H1 (cell line): ENCODE data around the gene ZFAND6. TPM values are rescaled to one million over a fixed set of nuclear protein-coding genes. Genes with fewer than 3 reads are reported as not detected.

Experiments
- CTCF ChIA-PET: fragments of 300-600 bp; sonication (Branson Sonifier 250); formaldehyde crosslinking; loops from one replicate; lab custom pipeline; 2021; ENCODE audit not compliant: partially characterized antibody; lab: Charles Lee
- POLR2A ChIA-PET: fragments of 300-600 bp; sonication (Branson Sonifier 250); formaldehyde crosslinking; loops from one replicate; lab custom pipeline; 2021; ENCODE audit warnings: inconsistent platforms; ENCODE audit not compliant: partially characterized antibody; lab: Charles Lee
- DNase-seq, 2 experiments: peaks; one replicate each; pipeline versions ENCODE4 v3.0.0 to v3.0.0-alpha.2; 2010 to 2022; ENCODE audit warnings: low spot score in 2 of 2, low read depth in 1 of 2, mixed read lengths in 1 of 2
- FAIRE-seq: peaks from 2 replicates; lab custom pipeline; 2011; peaks lifted over from hg19 to GRCh38; lab: Jason Lieb, UNC
- H2AFZ ChIP-seq: 2 replicates; pipeline ENCODE4 v1.8.1; 2012; ENCODE audit warnings: low read length, inconsistent platforms
- H2AK5ac ChIP-seq: 2 replicates; pipeline ENCODE4 v1.6.1; 2013; ENCODE audit warnings: low read depth, low read length
- H2BK120ac ChIP-seq: replicated peaks from 2 replicates; pipeline ENCODE3; 2013; ENCODE audit warnings: low read depth, low read length, inconsistent platforms
- H2BK12ac ChIP-seq: 2 replicates; pipeline ENCODE4 v1.6.1; 2013; ENCODE audit warnings: low read depth, low read length
- H2BK15ac ChIP-seq: 2 replicates; pipeline ENCODE4 v1.6.1; 2013; ENCODE audit warnings: low read length
- H2BK20ac ChIP-seq: 2 replicates; pipeline ENCODE4 v1.6.1; 2013; ENCODE audit warnings: low read length
- H2BK5ac ChIP-seq: 2 replicates; pipeline ENCODE4 v1.6.1; 2013; ENCODE audit warnings: low read depth, low read length
- H3K14ac ChIP-seq: 2 replicates; pipeline ENCODE4 v1.6.1; 2013; ENCODE audit warnings: inconsistent platforms; ENCODE audit not compliant: insufficient read length
- H3K18ac ChIP-seq: 2 replicates; pipeline ENCODE4 v1.6.1; 2013; ENCODE audit warnings: low read length; ENCODE audit errors: extremely low read depth
- H3K23ac ChIP-seq: 2 replicates; pipeline ENCODE4 v1.6.1; 2013; ENCODE audit warnings: inconsistent platforms; ENCODE audit not compliant: insufficient read length
- H3K23me2 ChIP-seq: 2 replicates; pipeline ENCODE4 v1.6.1; 2013; ENCODE audit warnings: low read depth, low read length
- H3K27ac ChIP-seq: 2 replicates; pipeline ENCODE4 v1.6.1; 2011; ENCODE audit warnings: low read depth, low read length, inconsistent platforms
- H3K27me3 ChIP-seq, 4 experiments: replicated peaks in 1 of 4; 1 replicate in 1 of 4; 2 replicates in 3 of 4; pipeline versions ENCODE4 v1.6.1 to v1.8.1; 2011 to 2013; ENCODE audit warnings: low read length in 3 of 4, mild to moderate bottlenecking in 3 of 4, inconsistent platforms in 2 of 4, mixed read lengths in 2 of 4, moderate library complexity in 1 of 4; ENCODE audit not compliant: control insufficient read depth in 3 of 4, insufficient read depth in 3 of 4; ENCODE audit errors: extremely low read depth in 1 of 4
- H3K36me3 ChIP-seq, 4 experiments: 2 replicates each; pipeline versions ENCODE4 v1.6.1 to v1.8.1; 2011 to 2013; ENCODE audit warnings: mild to moderate bottlenecking in 4 of 4, low read length in 3 of 4, moderate library complexity in 2 of 4, control low read depth in 1 of 4, inconsistent platforms in 1 of 4; ENCODE audit not compliant: insufficient read depth in 4 of 4, control insufficient read depth in 2 of 4
- H3K4ac ChIP-seq: replicated peaks from 2 replicates; pipeline ENCODE3; 2013; ENCODE audit warnings: low read length, low read depth, mixed read lengths, inconsistent platforms; ENCODE audit not compliant: insufficient read length
- H3K4me1 ChIP-seq, 4 experiments: replicated peaks in 1 of 4; 1 replicate in 1 of 4; 2 replicates in 3 of 4; pipeline versions ENCODE4 v1.6.1 to v1.8.1; 2011 to 2013; ENCODE audit warnings: low read length in 3 of 4, inconsistent platforms in 2 of 4, mixed read lengths in 1 of 4; ENCODE audit not compliant: insufficient read depth in 4 of 4, control insufficient read depth in 3 of 4
- H3K4me2 ChIP-seq, 2 experiments: 2 replicates each; pipeline versions ENCODE4 v1.6.1 to v1.8.1; 2011 to 2013; ENCODE audit warnings: low read depth in 2 of 2, low read length in 2 of 2, control low read depth in 1 of 2, inconsistent platforms in 1 of 2, mild to moderate bottlenecking in 1 of 2; ENCODE audit not compliant: insufficient read depth in 1 of 2
- H3K4me3 ChIP-seq, 4 experiments: fragments of 200-600, 300-600 bp in 1 of 4; sonication (generic), shearing (Covaris generic), sonication (Bioruptor Twin) in 1 of 4; 2 replicates each; pipeline versions ENCODE4 v1.5.1 to v1.8.1; 2011 to 2016; ENCODE audit warnings: low read length in 4 of 4, low read depth in 3 of 4, control low read depth in 2 of 4, inconsistent platforms in 2 of 4, mild to moderate bottlenecking in 2 of 4, mixed read lengths in 1 of 4, moderate library complexity in 1 of 4; ENCODE audit not compliant: insufficient read depth in 2 of 4; ENCODE audit errors: extremely low read depth in 1 of 4
- H3K56ac ChIP-seq: replicated peaks from 2 replicates; pipeline ENCODE3; 2013; ENCODE audit warnings: low read depth, mild to moderate bottlenecking, mixed read lengths, low read length, inconsistent platforms; ENCODE audit not compliant: insufficient read length
- H3K79me1 ChIP-seq: 2 replicates; pipeline ENCODE4 v1.6.1; 2013; ENCODE audit warnings: low read depth, low read length, control low read depth
- H3K79me2 ChIP-seq, 2 experiments: 2 replicates each; pipeline versions ENCODE4 v1.6.1 to v1.8.1; 2012 to 2013; ENCODE audit warnings: low read length in 2 of 2, mild to moderate bottlenecking in 2 of 2, inconsistent platforms in 1 of 2; ENCODE audit not compliant: insufficient read depth in 2 of 2, control insufficient read depth in 1 of 2
- H3K9ac ChIP-seq, 4 experiments: replicated peaks in 1 of 4; 1 replicate in 1 of 4; 2 replicates in 3 of 4; pipeline versions ENCODE4 v1.6.1 to v1.8.1; 2011 to 2013; ENCODE audit warnings: low read depth in 3 of 4, low read length in 3 of 4, control low read depth in 2 of 4, mild to moderate bottlenecking in 2 of 4, moderate library complexity in 2 of 4, inconsistent platforms in 1 of 4; ENCODE audit errors: extremely low read depth in 1 of 4
- H3K9me3 ChIP-seq, 2 experiments: 2 replicates each; pipeline versions ENCODE4 v1.6.1 to v1.8.1; 2012 to 2013; ENCODE audit warnings: mild to moderate bottlenecking in 2 of 2, moderate library complexity in 2 of 2, control low read depth in 1 of 2, inconsistent platforms in 1 of 2, low read depth in 1 of 2, low read length in 1 of 2, mixed read lengths in 1 of 2; ENCODE audit not compliant: insufficient read depth in 2 of 2
- H4K20me1 ChIP-seq, 2 experiments: replicated peaks in 1 of 2; 2 replicates each; pipeline versions ENCODE3 to v1.8.1; 2011 to 2013; ENCODE audit warnings: inconsistent platforms in 2 of 2, low read length in 2 of 2, mild to moderate bottlenecking in 1 of 2; ENCODE audit not compliant: insufficient read depth in 2 of 2, control insufficient read depth in 1 of 2
- H4K5ac ChIP-seq: 2 replicates; pipeline ENCODE4 v1.6.1; 2013; ENCODE audit warnings: low read length, low read depth, mixed read lengths, inconsistent platforms; ENCODE audit not compliant: insufficient read length
- H4K8ac ChIP-seq: 2 replicates; pipeline ENCODE4 v1.8.0; 2013; ENCODE audit warnings: mild to moderate bottlenecking, moderate library complexity, low read length, inconsistent platforms; ENCODE audit not compliant: insufficient read depth; ENCODE audit errors: extremely low read depth
- H4K91ac ChIP-seq: replicated peaks from 2 replicates; pipeline ENCODE3; 2013; ENCODE audit warnings: low read length, mixed read lengths, inconsistent platforms; ENCODE audit not compliant: insufficient read length
- CHD1 ChIP-seq: IDR thresholded peaks from 2 replicates; pipeline ENCODE4 v1.6.1; 2012; ENCODE audit warnings: low read depth, low read length, improper control_type of control experiment
- JUN ChIP-seq: IDR thresholded peaks from 2 replicates; pipeline ENCODE4 v1.6.1; 2011; ENCODE audit warnings: low read depth, mild to moderate bottlenecking, improper control_type of control experiment, low read length
- KDM1A ChIP-seq: fragments of 200-600, 300-600 bp; sonication (generic); IDR thresholded peaks from 2 replicates; pipeline ENCODE4 v1.7.1; 2016; ENCODE audit warnings: mild to moderate bottlenecking, low read length, borderline replicate concordance
- TCF12 ChIP-seq: IDR thresholded peaks from 2 replicates; pipeline ENCODE4 v1.6.1; 2011; ENCODE audit warnings: low read depth, mild to moderate bottlenecking, low read length
- WGBS, 2 experiments: shearing (Covaris generic) in 1 of 2; methylation state at CpG; one replicate each; pipeline versions ENCODE4 v1.1.6 to v1.1.7; 2013 to 2015; ENCODE audit warnings: low lambda C conversion rate in 2 of 2, mixed read lengths in 2 of 2, inconsistent platforms in 1 of 2, low coverage in 1 of 2, missing lambda C conversion rate in 1 of 2; ENCODE audit not compliant: insufficient replicate concordance in 2 of 2, insufficient coverage in 1 of 2, insufficient read length in 1 of 2; ENCODE audit errors: extremely low coverage in 1 of 2, missing lambda C conversion rate in 1 of 2; 5-methylcytosine and 5-hydroxymethylcytosine counted together
- long read RNA-seq, 2 experiments: library from RNA in 1 of 2; library from capped mRNA in 1 of 2; stranded (forward); transcript quantifications; one replicate each; pipeline ENCODE4 v2.0.0, GENCODE V29; 2021; ENCODE audit warnings: inconsistent platforms in 1 of 2
- polyA minus RNA-seq, 3 experiments: library from RNA; depleted of rRNA, polyadenylated mRNA; stranded (reverse); fragments of >200 nt; gene quantifications; 1 replicate in 2 of 3; 2 replicates in 1 of 3; pipeline ENCODE4 v1.2.3, GENCODE V29; 2011
- polyA plus RNA-seq, 7 experiments: library from polyadenylated mRNA; depleted of rRNA in 3 of 7; stranded (reverse) in 5 of 7; unstranded in 2 of 7; fragments of >200 nt in 5 of 7; fragments of 200-250 nt in 2 of 7; gene quantifications; 1 replicate in 5 of 7; 2 replicates in 1 of 7; 4 replicates in 1 of 7; pipeline versions ENCODE4 v1.2.1 to v1.2.3, GENCODE V29; 2011 to 2013; ENCODE audit warnings: missing spikeins in 2 of 7, mixed read lengths in 2 of 7
- total RNA-seq: library from RNA; stranded (reverse); fragmentation: NEBNext Ultra II Directional; extraction: Animal tissue kit (Norgen Biotek cat#: 25700); gene quantifications from 2 replicates; pipeline ENCODE4 v1.2.1, GENCODE V29; 2021
- TF ChIP-seq, protein P1 (sequence below): IDR thresholded peaks from 2 replicates; pipeline ENCODE4 v1.6.1; 2012; ENCODE audit warnings: low read length, inconsistent platforms

ZFAND6 gene
- 122 and 136 TPM in 2 replicates for total RNA-seq
- 158 and 237 TPM in 2 replicates for polyA plus RNA-seq (2011; rRNA removed)
- 219 TPM for polyA plus RNA-seq (2011; cell fraction: cytosol; rRNA removed)
- polyA plus RNA-seq (2011; cell fraction: nucleus; rRNA removed) = 92.7 TPM
- 105 to 113 TPM (median 109 TPM) in 4 replicates for polyA plus RNA-seq (2012, experiment 1 of 2)
- 22.2 TPM for polyA plus RNA-seq (2012, experiment 2 of 2)
- polyA plus RNA-seq (2013, experiment 1 of 2) = 111 TPM
- polyA plus RNA-seq (2013, experiment 2 of 2) = 123 TPM
- polyA minus RNA-seq (2011; rRNA and poly(A)+ RNA removed) = 200 and 255 TPM in 2 replicates
- polyA minus RNA-seq (2011; cell fraction: cytosol; rRNA and poly(A)+ RNA removed) = 132 TPM
- 127 TPM for polyA minus RNA-seq (2011; cell fraction: nucleus; rRNA and poly(A)+ RNA removed)
- long read RNA-seq, experiment 1, transcript ZFAND6-220 (6 exons, 891 nt) = major isoform, 89 of 184 reads
- long read RNA-seq, experiment 1, transcript ZFAND6-201 (7 exons, 1,814 nt) = minor isoform, 12 of 184 reads
- long read RNA-seq, experiment 1, transcript ZFAND6-203 (2 exons, 2,594 nt) = minor isoform, 5 of 184 reads
- long read RNA-seq, experiment 1, partial matches to known transcripts = 44 of 184 reads
- long read RNA-seq, experiment 1, other reads (novel, unspliced or antisense) = 34 of 184 reads
- long read RNA-seq, experiment 2, transcript ZFAND6-220 (6 exons, 891 nt) = major isoform, 311 of 419 reads
- long read RNA-seq, experiment 2, transcript ZFAND6-201 (7 exons, 1,814 nt) = minor isoform, 35 of 419 reads
- long read RNA-seq, experiment 2, partial matches to known transcripts = 17 of 419 reads
- long read RNA-seq, experiment 2, other reads (novel, unspliced or antisense) = 48 of 419 reads

DNA sequence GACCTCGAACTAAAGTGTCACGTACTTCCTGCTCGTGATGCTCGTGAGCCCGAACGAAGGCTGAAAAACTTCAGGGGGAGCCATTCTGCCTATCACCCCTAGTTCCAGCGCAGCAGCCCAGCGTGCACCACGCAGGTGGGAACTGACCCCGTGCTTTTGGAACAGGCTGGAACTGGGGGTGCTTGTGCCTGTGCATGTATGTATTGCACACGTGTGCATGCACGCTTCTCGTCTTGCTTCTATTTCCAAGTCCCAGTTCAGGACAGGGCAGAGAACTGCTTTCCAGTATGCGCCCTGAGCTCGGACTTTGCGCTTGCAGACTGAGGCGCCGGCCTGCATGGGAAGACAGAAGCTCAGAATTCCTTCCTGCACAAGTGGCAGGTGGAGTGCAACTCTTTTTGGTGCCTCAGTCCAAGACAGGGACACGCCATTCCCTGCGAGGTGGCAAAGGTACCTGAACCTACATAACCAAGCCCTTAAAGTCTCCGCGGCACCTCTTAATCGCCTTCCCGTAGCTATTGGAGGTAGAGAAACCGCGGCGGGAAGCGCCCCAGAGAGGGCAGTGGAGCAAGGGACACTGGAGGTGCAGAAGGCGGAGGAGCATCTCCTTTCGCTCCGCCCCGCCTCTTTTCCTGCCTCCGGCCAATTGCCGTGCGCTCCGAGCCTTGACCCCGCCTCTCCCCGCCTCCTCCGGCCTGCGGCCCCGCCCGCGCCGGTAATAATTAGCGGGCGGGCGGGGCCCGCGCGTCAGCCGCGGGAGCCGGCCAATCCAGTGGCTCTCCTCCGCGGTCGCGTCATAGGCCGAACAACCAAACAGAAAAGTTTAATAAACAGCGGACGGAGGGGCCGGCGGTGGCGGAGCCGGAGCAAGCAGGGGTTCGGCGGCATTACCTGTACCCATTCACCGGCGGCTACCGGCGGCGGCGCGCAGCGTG, at the start of gene ZFAND6:
TSS of gene ZFAND6 (plus strand) at position 826 of the 935 bp plus-strand sequence. CDS start 60,669 bp downstream, outside the sequence.
- peak within 1 kb of the TSS; percentile 69 for H3K56ac ChIP-seq
- no peaks in the 10 kb centered on the region for H3K36me3 ChIP-seq
- H2BK5ac ChIP-seq = peak within 1 kb of the TSS; percentile 45
- H3K18ac ChIP-seq = peak within 1 kb of the TSS; percentile 92
- no peaks in the 10 kb centered on the region; the same call in 1 of the 2 replicates for H3K79me1 ChIP-seq
- H2BK12ac ChIP-seq = peak within 1 kb of the TSS; percentile 56
- peak within 1 kb of the TSS; percentile 30 for H2BK120ac ChIP-seq
- peak within 1 kb of the TSS; percentile 95; the same call in 1 of the 2 replicates for H4K8ac ChIP-seq
- H2BK15ac ChIP-seq = peak within 1 kb of the TSS; percentile 97
- FAIRE-seq (peak; percentile 28), DNase-seq (peak; percentile 88 to 98)
- no peaks in the 10 kb centered on the region for H3K27me3 ChIP-seq
- 1% methylated on average over 46 of the region's 74 CpGs; no CpG with 5 or more reads in 1 of the 2 experiments for WGBS, 2 experiments
- ChIA-PET CTCF (interaction anchor here (0.6 to 1.3 kb wide), 8 partner anchors 24 to 136 kb away, joined by 3 to 6 read pairs (median 3); no protein-coding TSS in a partner anchor), POLR2A (interaction anchor here (0.8 to 2.5 kb wide), 18 partner anchors 9 to 142 kb away, joined by 3 to 11 read pairs (median 6); no protein-coding TSS in a partner anchor)
- H4K5ac ChIP-seq = peak within 1 kb of the TSS; percentile 74
- H3K23me2 ChIP-seq = peaks cover 5% of the 10 kb centered on the region
- peaks cover 4 to 40% of the 10 kb centered on the region in 2 experiments for H3K79me2 ChIP-seq
- peak within 1 kb of the TSS; percentile 60; the same call in 1 of the 2 replicates for H2AFZ ChIP-seq
- H2AK5ac ChIP-seq = no peak within 1 kb of the TSS
- no peak within 1 kb of the TSS for H3K23ac ChIP-seq
- peak within 1 kb of the TSS; percentile 93 to 100 for H3K4me2 ChIP-seq
- peak within 1 kb of the TSS; percentile 86 for H3K27ac ChIP-seq
- H3K14ac ChIP-seq = no peak within 1 kb of the TSS
- peaks cover 2 to 7% of the 10 kb centered on the region in 2 experiments for H4K20me1 ChIP-seq
- peak within 1 kb of the TSS; percentile 60 to 92 (median 82) for H3K4me3 ChIP-seq
- peak within 1 kb of the TSS; percentile 65 to 82 (median 72) for H3K9ac ChIP-seq
- H2BK20ac ChIP-seq = peak within 1 kb of the TSS; percentile 24; the same call in 1 of the 2 replicates
- H3K4ac ChIP-seq = peak within 1 kb of the TSS; percentile 62
- no peaks in the 10 kb centered on the region for H3K9me3 ChIP-seq
- H3K4me1 ChIP-seq = peaks cover 0 to 20% (median 10%) of the 10 kb centered on the region in 4 experiments
- H4K91ac ChIP-seq = peak within 1 kb of the TSS; percentile 78
- TF ChIP-seq JUN (no peak), KDM1A (no peak), CHD1 (no peak), TCF12 (no peak)
- TF ChIP-seq, protein P1, sequence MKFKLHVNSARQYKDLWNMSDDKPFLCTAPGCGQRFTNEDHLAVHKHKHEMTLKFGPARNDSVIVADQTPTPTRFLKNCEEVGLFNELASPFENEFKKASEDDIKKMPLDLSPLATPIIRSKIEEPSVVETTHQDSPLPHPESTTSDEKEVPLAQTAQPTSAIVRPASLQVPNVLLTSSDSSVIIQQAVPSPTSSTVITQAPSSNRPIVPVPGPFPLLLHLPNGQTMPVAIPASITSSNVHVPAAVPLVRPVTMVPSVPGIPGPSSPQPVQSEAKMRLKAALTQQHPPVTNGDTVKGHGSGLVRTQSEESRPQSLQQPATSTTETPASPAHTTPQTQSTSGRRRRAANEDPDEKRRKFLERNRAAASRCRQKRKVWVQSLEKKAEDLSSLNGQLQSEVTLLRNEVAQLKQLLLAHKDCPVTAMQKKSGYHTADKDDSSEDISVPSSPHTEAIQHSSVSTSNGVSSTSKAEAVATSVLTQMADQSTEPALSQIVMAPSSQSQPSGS = no peak
